Activated naive CD4-positive, alpha-beta T cell treated with anti-CD3 and anti-CD28 coated beads, Interleukin-2, amount 10 ng/mL, durations not matched to agents 7 days and 5 days (primary cell): Measurements from ENCODE around the gene FRAT1.
A peak's percentile ranks its signal among the peaks of the same experiment; 100 is the strongest.

Experiments used
- CTCF ChIA-PET: fragments of 350-600 bp; sonication (Branson Sonifier 250); formaldehyde crosslinking; loops from one replicate; lab custom pipeline; 2021; ENCODE audit warnings: antibody characterized with exemption; lab: Charles Lee
- DNase-seq: peaks from one replicate; pipeline ENCODE4 v3.0.0-alpha.2; 2020
- H3K27ac Mint-ChIP-seq: one replicate; pipeline ENCODE4 v1.8.0; 2021; ENCODE audit warnings: mild to moderate bottlenecking, moderate library complexity, mixed read lengths
- H3K27me3 Mint-ChIP-seq: one replicate; pipeline ENCODE4 v1.8.0; 2021; ENCODE audit warnings: mild to moderate bottlenecking, mixed read lengths
- H3K36me3 Mint-ChIP-seq: one replicate; pipeline ENCODE4 v1.8.0; 2021; ENCODE audit warnings: mixed read lengths
- H3K4me1 Mint-ChIP-seq: one replicate; pipeline ENCODE4 v1.8.0; 2021; ENCODE audit warnings: mixed read lengths
- H3K4me3 Mint-ChIP-seq: one replicate; pipeline ENCODE4 v1.8.0; 2021; ENCODE audit warnings: mild to moderate bottlenecking, moderate library complexity, mixed read lengths
- H3K9me3 Mint-ChIP-seq: one replicate; pipeline ENCODE4 v1.8.0; 2021; ENCODE audit warnings: mixed read lengths

The FRAT1 gene

DNA sequence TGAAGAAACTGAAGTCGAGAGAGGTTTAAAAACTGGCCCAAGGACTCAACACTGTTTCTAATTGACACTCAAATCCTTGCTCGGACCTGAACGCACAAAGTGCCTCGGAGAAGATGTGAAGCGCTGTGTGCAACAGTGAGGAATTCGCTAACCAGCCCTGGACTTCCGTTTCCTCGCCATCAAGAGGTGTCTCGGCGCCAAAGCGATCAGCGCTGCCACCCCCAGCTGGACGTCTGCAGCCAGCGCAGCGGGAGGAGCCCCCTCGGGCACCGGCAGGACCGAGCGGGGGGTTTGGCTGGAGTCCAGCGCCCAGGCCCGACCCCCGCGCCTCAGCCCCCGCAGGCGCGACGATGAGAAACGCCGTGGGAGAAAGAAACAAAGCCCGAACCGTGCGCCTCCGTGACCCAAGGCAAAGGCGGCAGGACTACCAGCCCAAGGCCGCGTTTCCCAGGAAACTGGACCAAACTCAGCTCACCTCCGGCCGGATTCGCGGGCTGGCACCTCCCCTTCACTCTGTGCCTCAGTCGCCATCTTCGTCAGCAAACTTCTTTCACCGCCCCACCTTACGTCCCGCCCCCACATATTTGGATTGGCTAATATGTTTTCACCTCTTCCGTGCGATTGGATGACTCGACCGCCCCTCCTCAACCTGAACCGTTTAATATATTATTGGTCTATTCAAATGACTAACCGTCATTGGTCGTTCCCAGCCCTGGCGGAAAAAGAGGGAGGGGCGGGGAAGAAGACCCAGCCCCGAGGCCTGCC lies 26.8 kb upstream of the FRAT1 start, which contains the start of gene ARHGAP19:
TSS of gene ARHGAP19 (minus strand) at position 541 of the 765 bp plus-strand sequence. CDS start at position 531, 10 bp downstream.
- H3K27me3 Mint-ChIP-seq: no peaks in the 10 kb centered on the region

DNA sequence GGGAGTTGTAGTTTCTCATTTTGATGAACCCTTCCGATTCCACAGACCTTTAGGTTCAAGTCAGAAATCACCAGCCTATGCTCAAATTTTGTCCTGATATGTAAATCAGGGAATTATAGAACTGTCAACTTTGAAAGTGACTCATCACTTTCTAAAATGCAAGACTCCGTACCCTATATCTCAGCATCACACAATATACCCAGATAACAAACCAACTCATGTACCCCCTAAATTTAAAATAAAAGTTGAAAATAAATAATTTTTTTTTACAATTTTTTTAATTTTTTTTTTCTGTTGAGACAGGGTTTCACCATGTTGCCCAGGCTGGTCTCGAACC lies 26.2 kb upstream of the FRAT1 start:
- H3K27ac Mint-ChIP-seq: peak overlapping the region; percentile 89
- CTCF ChIA-PET: no interaction called here
- no peak for DNase-seq
- H3K36me3 Mint-ChIP-seq: peaks cover 3% of the 10 kb centered on the region
- H3K4me3 Mint-ChIP-seq: peak overlapping the region; percentile 85
- no peaks in the 10 kb centered on the region for H3K9me3 Mint-ChIP-seq
- no peaks in the 10 kb centered on the region for H3K27me3 Mint-ChIP-seq
- peaks cover 32% of the 10 kb centered on the region for H3K4me1 Mint-ChIP-seq

More for the DNA sequence above, 26.8 kb upstream of the FRAT1 start, which contains the start of gene ARHGAP19:
- Mint-ChIP-seq H3K4me3 (peak within 1 kb of the TSS; percentile 85), H3K27ac (peak within 1 kb of the TSS; percentile 89), H3K4me1 (peaks cover 32% of the 10 kb centered on the region), H3K36me3 (peaks cover 3% of the 10 kb centered on the region), H3K9me3 (no peaks in the 10 kb centered on the region)
- CTCF ChIA-PET: interaction anchor here (1.3 kb wide), 1 partner anchor 13 kb away, joined by 5 read pairs; no protein-coding TSS in a partner anchor
- DNase-seq: peak; percentile 97

DNA sequence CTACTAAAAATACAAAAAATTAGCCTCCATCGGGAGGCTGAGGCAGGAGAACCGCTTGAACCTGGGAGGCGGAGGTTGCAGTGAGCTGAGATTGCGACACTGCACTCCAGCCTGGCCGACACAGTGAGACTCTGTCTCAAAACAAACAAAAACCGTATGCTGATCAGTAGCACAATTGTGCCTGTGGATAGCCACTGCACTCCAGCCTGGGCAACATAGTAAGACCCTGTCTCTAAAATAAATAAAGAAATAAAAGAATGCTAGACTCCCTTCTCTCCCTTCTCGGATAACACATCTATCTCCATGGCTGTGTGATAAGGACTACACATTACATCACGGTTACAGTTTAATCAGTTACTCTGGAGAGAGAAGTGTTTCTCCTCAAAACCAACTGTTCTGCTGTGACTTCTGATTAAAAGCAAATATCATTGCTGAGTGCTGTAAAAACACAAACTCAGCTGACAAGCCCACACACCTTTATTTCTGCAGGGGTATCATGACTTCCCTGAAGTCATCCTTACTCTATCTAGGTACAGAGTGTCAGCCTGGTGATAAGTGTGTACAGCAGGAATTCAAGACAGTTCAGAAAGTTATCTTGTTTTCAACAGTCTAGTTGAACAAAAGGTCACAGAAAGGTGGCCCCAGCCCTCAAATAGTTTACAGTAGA lies 21.4 kb upstream of the FRAT1 start:
- H3K4me3 Mint-ChIP-seq: no peak overlapping the region

DNA sequence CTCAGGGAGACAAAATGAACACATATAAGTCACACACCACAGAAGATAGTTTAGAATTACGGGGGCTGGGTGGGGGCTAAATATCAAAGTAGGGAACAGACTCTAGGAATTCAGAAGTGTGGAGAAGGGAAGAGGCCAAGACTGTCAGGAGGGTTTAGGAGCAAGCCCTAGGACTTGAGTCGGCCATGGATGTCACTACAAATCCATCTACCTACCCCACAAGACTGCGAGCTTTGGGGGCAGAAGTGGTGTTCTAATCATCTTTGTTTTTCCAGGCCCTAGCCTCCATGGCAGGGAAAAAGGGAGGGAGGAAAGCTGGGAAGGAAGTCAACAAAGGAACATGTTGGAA lies 20.9 kb upstream of the FRAT1 start:
- H3K36me3 Mint-ChIP-seq: no peaks in the 10 kb centered on the region
- H3K4me1 Mint-ChIP-seq: peaks cover 10% of the 10 kb centered on the region
- no peak overlapping the region for H3K4me3 Mint-ChIP-seq
- no peaks in the 10 kb centered on the region for H3K9me3 Mint-ChIP-seq
- H3K27ac Mint-ChIP-seq: no peak overlapping the region
- CTCF ChIA-PET: interaction anchor here (1.3 kb wide), 1 partner anchor 22 kb away, joined by 3 read pairs; no protein-coding TSS in a partner anchor
- peaks cover 5% of the 10 kb centered on the region for H3K27me3 Mint-ChIP-seq
- DNase-seq: no peak

More for the DNA sequence above, 21.4 kb upstream of the FRAT1 start:
- CTCF ChIA-PET: interaction anchor here (1.3 kb wide), 1 partner anchor 22 kb away, joined by 3 read pairs; no protein-coding TSS in a partner anchor
- Mint-ChIP-seq H3K27ac (no peak overlapping the region), H3K27me3 (peaks cover 5% of the 10 kb centered on the region), H3K9me3 (no peaks in the 10 kb centered on the region), H3K36me3 (no peaks in the 10 kb centered on the region), H3K4me1 (peaks cover 12% of the 10 kb centered on the region)
- no peak for DNase-seq

DNA sequence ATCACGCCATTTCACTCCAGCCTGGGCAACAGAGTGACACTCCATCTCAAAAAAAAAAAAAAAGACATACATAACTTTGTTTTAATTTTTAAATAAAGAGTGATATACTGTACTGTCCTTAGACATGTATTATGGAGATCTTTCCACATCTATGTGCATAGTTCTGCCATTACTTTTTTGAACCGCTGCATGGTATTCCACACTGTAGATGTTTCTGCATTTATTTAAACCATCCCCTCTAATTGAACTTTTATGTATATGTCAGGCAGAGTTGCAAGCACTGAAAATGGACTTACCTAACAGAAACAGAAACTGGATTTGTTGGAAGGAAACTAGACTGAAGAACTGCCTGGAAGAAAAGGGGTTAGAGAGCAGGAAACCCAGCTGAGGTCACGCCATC lies 18.1 kb upstream of the FRAT1 start:
- CTCF ChIA-PET: no interaction called here
- DNase-seq: no peak
- H3K4me3 Mint-ChIP-seq: no peak overlapping the region
- no peaks in the 10 kb centered on the region for H3K36me3 Mint-ChIP-seq
- no peak overlapping the region for H3K27ac Mint-ChIP-seq
- H3K4me1 Mint-ChIP-seq: peaks cover 4% of the 10 kb centered on the region
- H3K27me3 Mint-ChIP-seq: peaks cover 5% of the 10 kb centered on the region
- H3K9me3 Mint-ChIP-seq: no peaks in the 10 kb centered on the region

DNA sequence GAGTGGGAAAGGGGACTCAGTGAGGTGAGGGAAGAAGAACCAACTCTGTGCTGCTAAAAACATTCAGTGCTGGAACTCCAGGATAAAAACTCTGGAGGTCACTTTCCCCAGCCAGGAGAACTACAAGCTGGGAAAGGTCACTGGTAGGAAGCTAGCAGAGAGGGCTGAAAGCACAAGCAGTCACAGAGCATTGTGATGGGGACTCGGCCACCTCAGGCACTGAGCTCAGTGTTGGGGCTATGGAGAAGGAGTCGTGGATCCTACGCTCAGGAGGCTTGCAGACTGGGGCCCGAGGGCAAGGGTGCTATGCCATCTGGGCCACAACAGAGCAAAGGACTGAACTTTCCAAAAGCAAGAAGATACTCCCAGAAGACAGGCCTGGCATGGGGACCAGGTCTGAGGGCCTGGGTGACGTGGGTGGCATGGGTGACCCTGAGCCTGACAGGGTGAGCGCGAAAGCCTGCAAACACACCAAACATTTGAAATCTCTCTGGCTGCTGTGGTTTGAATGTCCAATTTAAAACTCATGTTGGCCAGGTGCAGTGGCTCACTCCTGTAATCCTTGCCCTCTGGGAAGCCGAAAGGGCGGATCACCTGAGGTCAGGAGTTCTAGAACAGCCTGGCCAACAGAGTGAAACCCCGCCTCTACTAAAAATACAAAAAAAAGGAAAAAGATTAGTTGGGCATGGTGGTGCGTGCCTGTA lies 16.8 kb upstream of the FRAT1 start:
- Mint-ChIP-seq H3K27me3 (peaks cover 13% of the 10 kb centered on the region), H3K4me3 (no peak overlapping the region), H3K9me3 (no peaks in the 10 kb centered on the region), H3K36me3 (no peaks in the 10 kb centered on the region), H3K4me1 (peaks cover 4% of the 10 kb centered on the region), H3K27ac (no peak overlapping the region)
- CTCF ChIA-PET: no interaction called here
- no peak for DNase-seq

DNA sequence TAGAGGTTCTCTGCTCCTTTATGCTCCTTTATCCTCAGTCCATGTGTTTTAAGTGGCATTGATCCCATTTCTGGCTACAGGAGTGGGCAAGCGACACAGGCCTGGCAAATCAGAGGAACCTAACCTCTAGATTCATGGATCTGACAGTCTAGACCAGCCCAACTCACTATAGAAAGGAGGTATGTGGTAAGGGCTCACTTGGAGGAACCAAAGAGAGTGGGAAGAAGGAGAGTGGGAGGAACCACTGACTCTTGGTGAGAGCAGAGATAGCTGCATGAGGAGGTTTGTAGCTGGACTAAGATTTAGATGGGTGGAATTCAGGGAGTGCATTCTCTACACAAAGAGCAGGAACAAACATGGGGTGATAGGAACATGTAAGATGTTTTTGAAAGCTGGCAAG lies 11.6 kb upstream of the FRAT1 start:
- Mint-ChIP-seq H3K27ac (no peak overlapping the region), H3K4me1 (no peaks in the 10 kb centered on the region), H3K9me3 (no peaks in the 10 kb centered on the region), H3K4me3 (no peak overlapping the region), H3K27me3 (peaks cover 21% of the 10 kb centered on the region), H3K36me3 (no peaks in the 10 kb centered on the region)
- CTCF ChIA-PET: no interaction called here
- no peak for DNase-seq

DNA sequence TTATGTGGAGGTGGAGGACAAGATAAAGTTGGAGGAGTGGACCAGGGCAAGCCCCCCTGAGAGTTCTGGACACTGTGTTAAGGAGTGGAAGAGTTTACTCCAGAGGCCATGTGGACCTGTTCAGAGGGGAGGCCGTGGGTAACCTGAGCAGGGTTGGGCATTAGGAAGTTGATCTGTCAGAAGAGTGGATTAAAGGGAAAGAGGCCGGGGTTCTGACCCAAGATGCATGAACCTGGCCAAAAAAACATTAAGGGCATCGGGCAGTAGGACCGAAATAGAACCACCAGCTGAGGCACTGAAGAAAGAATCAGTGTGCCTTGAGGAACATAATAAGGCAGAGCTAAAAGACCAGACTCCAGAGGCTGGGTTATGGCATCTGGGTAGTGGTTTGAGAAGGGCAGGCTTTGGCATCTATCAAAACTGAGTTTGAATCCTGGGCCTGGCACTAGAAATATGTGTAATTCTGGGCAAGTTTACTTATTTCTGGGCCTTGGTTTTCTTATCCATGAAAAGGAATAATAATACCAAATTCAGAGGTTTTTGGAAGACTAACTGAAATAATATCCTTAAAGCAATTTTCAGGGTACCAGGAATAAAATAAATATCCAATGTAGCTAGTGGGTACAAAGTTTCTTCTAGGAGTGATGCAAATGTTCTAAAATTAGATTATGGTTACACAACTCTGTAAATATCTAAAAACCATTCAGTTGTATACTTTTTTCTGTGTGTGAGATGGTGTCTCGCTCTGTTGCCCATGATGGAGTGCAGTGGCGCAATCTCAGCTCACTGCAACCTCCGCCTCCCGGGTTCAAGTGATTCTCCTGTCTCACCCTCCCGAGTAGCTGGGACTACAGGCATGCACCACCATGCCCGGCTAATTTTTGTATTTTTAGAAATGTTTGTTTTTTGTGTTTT lies 10.9 kb upstream of the FRAT1 start:
- no peaks in the 10 kb centered on the region for H3K36me3 Mint-ChIP-seq
- no peak overlapping the region for H3K4me3 Mint-ChIP-seq
- H3K4me1 Mint-ChIP-seq: no peaks in the 10 kb centered on the region
- CTCF ChIA-PET: no interaction called here
- no peaks in the 10 kb centered on the region for H3K9me3 Mint-ChIP-seq
- H3K27me3 Mint-ChIP-seq: peaks cover 21% of the 10 kb centered on the region
- no peak for DNase-seq
- no peak overlapping the region for H3K27ac Mint-ChIP-seq

DNA sequence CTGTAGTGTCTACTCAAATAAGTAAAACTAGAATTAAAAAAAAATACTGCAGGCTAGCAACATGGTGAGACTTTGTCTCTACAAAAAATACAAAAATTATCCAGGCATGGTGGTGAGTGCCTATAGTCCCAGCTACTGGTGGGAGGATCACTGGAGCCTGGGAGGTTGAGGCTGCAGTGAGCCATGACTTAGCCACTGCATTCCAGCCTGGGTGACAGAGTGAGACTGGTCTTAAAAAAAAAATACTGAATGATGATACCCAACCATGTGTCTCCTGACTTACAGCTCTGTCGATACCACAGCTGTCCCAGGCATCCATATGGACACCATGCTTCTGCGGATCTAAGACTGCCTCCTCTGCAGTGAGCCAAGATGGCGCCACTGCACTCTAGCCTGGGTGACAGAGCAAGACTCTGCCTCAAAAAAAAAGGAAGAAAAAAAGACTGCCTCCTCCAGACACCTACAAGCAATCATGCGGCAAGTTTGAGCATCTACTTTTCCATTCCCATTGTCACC lies 7.9 kb upstream of the FRAT1 start:
- CTCF ChIA-PET: no interaction called here
- Mint-ChIP-seq H3K27me3 (peaks cover 24% of the 10 kb centered on the region), H3K36me3 (no peaks in the 10 kb centered on the region), H3K4me3 (no peak overlapping the region), H3K4me1 (no peaks in the 10 kb centered on the region), H3K27ac (no peak overlapping the region), H3K9me3 (no peaks in the 10 kb centered on the region)
- DNase-seq: no peak

DNA sequence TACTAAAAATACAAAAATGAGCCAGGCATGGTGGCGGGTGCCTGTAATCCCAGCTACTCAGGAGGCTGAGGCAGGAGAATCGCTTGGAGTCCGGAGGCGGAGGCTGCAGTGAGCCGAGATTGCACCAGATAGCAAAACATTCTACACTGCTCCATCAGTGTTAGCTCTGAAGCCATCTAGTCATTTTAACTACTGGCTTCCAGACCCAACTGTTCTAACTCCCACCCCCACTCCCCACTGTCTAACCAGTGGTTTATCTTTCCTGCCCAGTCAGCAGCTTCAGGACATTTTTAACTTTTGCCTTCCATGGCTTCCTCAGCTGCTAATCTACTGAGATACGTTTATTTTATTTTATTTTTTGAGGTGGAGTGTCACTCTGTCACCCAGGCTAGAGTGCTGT lies 6.2 kb upstream of the FRAT1 start:
- Mint-ChIP-seq H3K27me3 (peaks cover 15% of the 10 kb centered on the region), H3K4me1 (peaks cover under 1% of the 10 kb centered on the region), H3K9me3 (no peaks in the 10 kb centered on the region), H3K36me3 (no peaks in the 10 kb centered on the region), H3K4me3 (no peak overlapping the region), H3K27ac (no peak overlapping the region)
- CTCF ChIA-PET: no interaction called here
- no peak for DNase-seq

DNA sequence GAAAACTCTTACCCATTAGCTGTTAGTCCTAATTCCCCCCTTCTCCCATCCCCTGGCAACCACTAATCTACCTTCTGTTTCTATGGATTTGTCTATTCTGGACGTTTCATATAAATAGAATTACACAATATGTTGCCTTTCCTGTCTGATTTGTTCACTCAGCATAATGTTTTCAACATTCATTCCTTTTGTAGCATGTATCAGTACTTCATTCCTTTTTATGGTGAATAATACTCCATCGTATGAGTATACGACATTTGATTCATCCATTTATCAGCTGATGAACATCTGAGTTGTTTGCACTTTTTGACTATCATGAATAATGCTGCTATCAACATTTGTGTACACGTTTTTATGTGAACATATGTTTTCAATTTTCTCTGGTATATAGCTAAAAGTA lies 4.4 kb upstream of the FRAT1 start:
- CTCF ChIA-PET: interaction anchor here (0.9 to 1.4 kb wide), 2 partner anchors 12 to 36 kb away, joined by 3 read pairs; no protein-coding TSS in a partner anchor
- DNase-seq: no peak
- Mint-ChIP-seq H3K27ac (no peak overlapping the region), H3K36me3 (no peaks in the 10 kb centered on the region), H3K4me3 (no peak overlapping the region), H3K27me3 (peaks cover 22% of the 10 kb centered on the region), H3K4me1 (peaks cover 9% of the 10 kb centered on the region), H3K9me3 (no peaks in the 10 kb centered on the region)

DNA sequence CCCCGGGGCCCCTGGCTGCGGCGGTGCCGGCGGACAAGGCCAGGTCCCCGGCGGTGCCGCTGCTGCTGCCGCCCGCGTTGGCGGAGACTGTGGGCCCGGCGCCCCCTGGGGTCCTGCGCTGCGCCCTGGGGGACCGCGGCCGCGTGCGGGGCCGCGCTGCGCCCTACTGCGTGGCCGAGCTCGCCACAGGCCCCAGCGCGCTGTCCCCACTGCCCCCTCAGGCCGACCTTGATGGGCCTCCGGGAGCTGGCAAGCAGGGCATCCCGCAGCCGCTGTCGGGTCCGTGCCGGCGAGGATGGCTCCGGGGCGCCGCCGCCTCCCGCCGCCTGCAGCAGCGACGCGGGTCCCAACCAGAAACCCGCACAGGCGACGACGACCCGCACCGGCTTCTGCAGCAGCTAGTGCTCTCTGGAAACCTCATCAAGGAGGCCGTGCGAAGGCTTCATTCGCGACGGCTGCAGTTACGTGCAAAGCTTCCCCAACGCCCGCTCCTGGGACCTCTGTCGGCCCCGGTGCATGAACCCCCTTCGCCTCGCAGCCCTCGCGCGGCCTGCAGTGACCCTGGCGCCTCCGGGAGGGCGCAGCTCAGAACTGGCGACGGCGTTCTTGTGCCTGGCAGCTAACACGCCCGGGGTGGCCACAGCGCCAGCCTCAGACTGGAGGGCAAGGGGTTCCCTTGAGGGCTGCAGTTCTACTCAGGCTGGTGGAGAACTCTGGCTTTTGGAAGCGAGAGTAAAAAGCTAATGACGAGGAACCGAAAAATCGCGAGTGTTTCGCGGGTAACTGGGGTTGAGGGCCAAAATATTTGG lies 804 bp downstream of the FRAT1 start:
- Mint-ChIP-seq H3K27me3 (peaks cover 20% of the 10 kb centered on the region), H3K27ac (peak overlapping the region; percentile 91), H3K4me1 (peaks cover 27% of the 10 kb centered on the region), H3K36me3 (peaks cover 3% of the 10 kb centered on the region), H3K4me3 (peak overlapping the region; percentile 81), H3K9me3 (no peaks in the 10 kb centered on the region)
- DNase-seq: peak; percentile 73
- CTCF ChIA-PET: interaction anchor here (0.9 to 2.6 kb wide), 4 partner anchors 13 to 41 kb away, joined by 3 to 18 read pairs (median 6); no protein-coding TSS in a partner anchor
